IgD-negative memory B cell (primary cell): ENCODE measurements around the gene STXBP3. TPM values are rescaled to one million over a fixed set of nuclear protein-coding genes. Genes with fewer than 3 reads are reported as not detected.

Source experiments
- H3K27ac Mint-ChIP-seq, 3 donors: one replicate each; pipeline ENCODE4 v1.8.0; 2020 to 2022; ENCODE audit warnings: mild to moderate bottlenecking in 3 of 3, mixed read lengths in 3 of 3, moderate library complexity in 1 of 3
- H3K27me3 Mint-ChIP-seq: one replicate; pipeline ENCODE4 v1.8.0; 2021; ENCODE audit warnings: mixed read lengths
- H3K36me3 Mint-ChIP-seq: one replicate; pipeline ENCODE4 v1.8.0; 2020; ENCODE audit warnings: mild to moderate bottlenecking, mixed read lengths
- H3K4me1 Mint-ChIP-seq, 3 donors: one replicate each; pipeline ENCODE4 v1.8.0; 2020 to 2022; ENCODE audit warnings: mixed read lengths in 3 of 3, mild to moderate bottlenecking in 1 of 3
- H3K4me3 Mint-ChIP-seq, 4 donors: one replicate each; pipeline ENCODE4 v1.8.0; 2020 to 2022; ENCODE audit warnings: mild to moderate bottlenecking in 4 of 4, mixed read lengths in 4 of 4, moderate library complexity in 3 of 4
- H3K9me3 Mint-ChIP-seq, 3 donors: one replicate each; pipeline ENCODE4 v1.8.0; 2020 to 2021; ENCODE audit warnings: mixed read lengths in 3 of 3, mild to moderate bottlenecking in 1 of 3
- polyA plus RNA-seq: library from polyadenylated mRNA; unstranded; fragments of 300-500 nt; fragmentation: Illumina TruSeq; gene quantifications from one replicate; pipeline ENCODE4 v1.2.3, GENCODE V29; 2021

The STXBP3 gene
- polyA plus RNA-seq, 1 donor from 2014 or later: 34.7 TPM

DNA sequence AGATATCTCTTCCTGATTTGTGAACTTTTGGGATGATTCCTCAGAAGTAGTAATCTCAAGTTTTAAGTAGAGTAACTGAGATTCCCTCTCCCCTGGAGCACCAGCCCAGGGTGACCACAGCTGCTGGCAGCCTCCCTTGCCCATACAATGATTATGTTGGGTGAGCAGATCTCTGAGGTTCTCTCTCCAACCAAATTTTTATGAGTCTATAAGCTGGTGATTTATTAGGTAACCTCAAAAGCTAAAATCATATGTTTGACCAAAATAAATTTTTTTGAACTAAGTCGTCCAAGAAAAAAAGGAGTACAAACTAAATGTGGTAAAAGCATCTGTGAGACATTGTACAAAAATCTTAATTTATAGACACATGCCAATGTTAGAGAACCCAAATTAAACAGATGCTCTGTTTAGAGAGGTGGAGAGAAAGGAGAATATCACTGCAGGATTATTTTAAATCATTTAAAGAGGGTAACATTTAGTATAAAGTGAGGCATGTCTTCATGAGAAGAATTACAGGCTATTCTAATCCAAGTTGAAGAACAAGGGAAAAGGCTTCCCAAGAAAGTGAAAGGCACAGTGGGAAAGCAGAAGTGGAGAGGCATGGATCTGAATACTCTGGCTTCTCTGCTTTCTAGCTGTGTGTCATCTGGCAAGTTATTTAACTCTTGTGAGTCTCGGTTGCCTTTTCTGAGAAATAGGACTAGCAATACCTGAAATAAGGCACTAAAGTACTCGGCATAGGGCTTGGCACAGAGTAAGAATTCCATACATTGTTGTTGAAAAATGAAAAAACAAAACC, 107.9 kb downstream of the STXBP3 start:
- H3K27me3 Mint-ChIP-seq: peaks cover 9% of the 10 kb centered on the region
- H3K27ac Mint-ChIP-seq: peak overlapping the region in 1 of 3 donors; percentile 49
- H3K4me1 Mint-ChIP-seq: peaks cover 0 to 5% (median 0%) of the 10 kb centered on the region in 3 donors
- no peak overlapping the region for H3K4me3 Mint-ChIP-seq
- no peaks in the 10 kb centered on the region for H3K36me3 Mint-ChIP-seq
- no peaks in the 10 kb centered on the region for H3K9me3 Mint-ChIP-seq

DNA sequence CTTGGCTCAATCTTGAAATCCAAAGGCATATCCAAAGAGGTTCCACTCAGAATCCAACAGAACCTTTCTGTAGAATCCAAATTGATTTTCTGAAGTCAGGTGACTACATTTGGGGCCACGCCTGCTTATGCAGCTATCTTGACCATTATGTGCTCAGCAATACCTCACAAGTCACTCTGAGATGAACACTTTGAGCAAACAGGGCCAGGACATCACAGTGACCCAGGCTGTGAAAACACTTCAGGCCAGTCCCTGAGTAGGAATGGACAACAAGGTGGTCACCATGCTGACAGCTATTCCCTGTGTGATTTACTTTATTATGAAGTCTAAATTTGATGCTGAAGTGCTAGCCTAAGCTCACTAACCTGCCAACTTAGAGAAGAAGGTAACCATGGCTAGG, 110.5 kb downstream of the STXBP3 start, which contains the start of gene AKNAD1:
TSS of gene AKNAD1 (minus strand) at position 101 of the 400 bp plus-strand sequence. CDS start 4,430 bp downstream, outside the sequence.
- Mint-ChIP-seq H3K4me1 (peaks cover 0 to 6% (median 0%) of the 10 kb centered on the region in 3 donors), H3K27me3 (peaks cover 2% of the 10 kb centered on the region), H3K4me3 (no peak within 1 kb of the TSS), H3K9me3 (no peaks in the 10 kb centered on the region), H3K36me3 (no peaks in the 10 kb centered on the region), H3K27ac (no peak within 1 kb of the TSS)

DNA sequence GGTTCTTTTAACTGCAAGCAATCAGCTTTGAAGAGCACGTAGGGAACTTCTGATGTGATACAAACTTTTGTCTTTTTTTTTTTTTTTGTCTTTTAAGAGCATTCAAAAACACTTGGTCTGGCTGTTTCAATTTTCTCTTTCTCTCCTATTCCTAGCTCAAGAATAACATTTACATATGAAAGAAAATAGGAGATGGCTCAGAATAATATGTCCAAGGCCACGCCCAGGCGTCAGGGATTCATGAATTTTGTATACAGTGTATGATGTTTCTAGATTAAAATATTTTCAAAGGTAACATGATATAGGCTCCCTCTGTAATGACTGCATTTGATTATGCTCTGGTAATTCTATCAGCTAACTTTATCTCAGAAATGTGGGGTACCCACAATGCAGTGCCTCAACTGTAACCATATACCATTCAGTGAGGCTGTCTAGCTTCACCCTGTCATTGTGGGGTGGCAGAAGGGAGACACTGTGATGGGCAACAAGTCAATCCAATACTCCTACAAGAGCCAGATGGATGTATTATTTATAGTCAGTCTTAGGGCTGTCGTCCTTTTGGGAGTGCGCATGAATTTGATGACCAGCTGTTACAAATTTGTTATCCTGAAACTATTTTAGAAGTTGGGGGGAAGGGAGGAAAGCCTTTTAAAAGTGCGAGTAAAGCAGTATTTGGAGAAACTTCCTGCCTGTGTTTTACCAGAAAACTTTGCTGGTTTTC, 111.9 kb downstream of the STXBP3 start:
- Mint-ChIP-seq H3K4me3 (no peak overlapping the region), H3K27me3 (peaks cover 2% of the 10 kb centered on the region), H3K27ac (no peak overlapping the region), H3K36me3 (no peaks in the 10 kb centered on the region), H3K9me3 (no peaks in the 10 kb centered on the region), H3K4me1 (peaks cover 3 to 9% (median 5%) of the 10 kb centered on the region in 3 donors)

Other genes starting within 250 kb of the STXBP3 start
- 1.1 TPM for gene EEIG2, start 186.6 kb upstream of the STXBP3 start, polyA plus RNA-seq
- gene HENMT1, start 85.6 kb upstream of the STXBP3 start, polyA plus RNA-seq: 10.1 TPM
- 26.2 TPM for gene PRPF38B, start 54.4 kb upstream of the STXBP3 start, polyA plus RNA-seq
- not detected for gene FNDC7, start 33.8 kb upstream of the STXBP3 start, polyA plus RNA-seq
- not detected for gene AKNAD1, start 110.4 kb downstream of the STXBP3 start, polyA plus RNA-seq
- gene GPSM2, start 130.3 kb downstream of the STXBP3 start, polyA plus RNA-seq: 1.5 TPM
- gene CLCC1, start 216.8 kb downstream of the STXBP3 start, polyA plus RNA-seq: 10.9 TPM